HepG2 (cell line): Measurements from ENCODE around the gene GMEB1. TPM values are rescaled to one million over a fixed set of nuclear protein-coding genes. Genes with fewer than 3 reads are reported as not detected.

ENCODE experiments used
- AHR ChIP-seq: IDR thresholded peaks from 2 replicates; pipeline ENCODE4 v1.6.1; 2018; ENCODE audit warnings: missing genetic modification reagents, missing compliant biosample characterization
- HMGA1 ChIP-seq: sonication (generic); formaldehyde crosslinking; conservative IDR thresholded peaks from 2 replicates; pipeline ENCODE4 v1.4.0; 2020; ENCODE audit warnings: missing genetic modification reagents
- JUNB ChIP-seq: sonication (generic); formaldehyde crosslinking; IDR thresholded peaks from 2 replicates; pipeline ENCODE4 v1.8.0; 2022; ENCODE audit warnings: missing genetic modification reagents, mild to moderate bottlenecking, borderline replicate concordance
- MAFK ChIP-seq, 2 experiments: IDR thresholded peaks in 1 of 2; conservative IDR thresholded peaks in 1 of 2; 2 replicates each; pipeline ENCODE4 v1.6.1; 2011; ENCODE audit warnings: improper control_type of control experiment in 2 of 2, low read length in 2 of 2
- MEIS1 ChIP-seq: sonication (generic); formaldehyde crosslinking; IDR thresholded peaks from 2 replicates; pipeline ENCODE4 v1.9.0; 2021; ENCODE audit warnings: mild to moderate bottlenecking, missing genetic modification reagents, moderate library complexity, borderline replicate concordance
- MIER2 ChIP-seq: IDR thresholded peaks from 2 replicates; pipeline ENCODE4 v1.6.1; 2016; ENCODE audit warnings: missing biosample characterization, missing genetic modification reagents
- MTA1 ChIP-seq: sonication (generic); formaldehyde crosslinking; IDR thresholded peaks from 2 replicates; pipeline ENCODE4 v1.4.0; 2020; ENCODE audit warnings: missing genetic modification reagents, mild to moderate bottlenecking, borderline replicate concordance
- POGZ ChIP-seq: sonication (generic); formaldehyde crosslinking; IDR thresholded peaks from 2 replicates; pipeline ENCODE4 v1.4.0; 2020; ENCODE audit warnings: mild to moderate bottlenecking, missing genetic modification reagents
- SMAD1 ChIP-seq: sonication (generic); formaldehyde crosslinking; IDR thresholded peaks from 2 replicates; pipeline ENCODE4 v1.4.0; 2020; ENCODE audit warnings: missing genetic modification reagents, low read depth, mild to moderate bottlenecking, borderline replicate concordance
- SMARCC2 ChIP-seq: fragments of 450-650 bp; IDR thresholded peaks from 2 replicates; pipeline ENCODE4 v1.6.1; 2017; ENCODE audit warnings: antibody characterized with exemption, mild to moderate bottlenecking
- SUZ12 ChIP-seq: fragments of 150-350 bp; IDR thresholded peaks from 2 replicates; pipeline ENCODE4 v1.6.1; 2014; ENCODE audit warnings: low read depth, low read length
- TBL1XR1 ChIP-seq: fragments of 150-350 bp; IDR thresholded peaks from 2 replicates; pipeline ENCODE4 v1.6.1; 2014; ENCODE audit warnings: borderline replicate concordance, low read length; ENCODE audit not compliant: partially characterized antibody
- TOE1 ChIP-seq: sonication (generic); formaldehyde crosslinking; IDR thresholded peaks from 2 replicates; pipeline ENCODE4 v1.4.0; 2020; ENCODE audit warnings: mild to moderate bottlenecking, missing genetic modification reagents
- ZBTB25 ChIP-seq: IDR thresholded peaks from 2 replicates; pipeline ENCODE4 v1.6.1; 2018; ENCODE audit warnings: missing genetic modification reagents
- ZBTB34 ChIP-seq: sonication (generic); formaldehyde crosslinking; IDR thresholded peaks from 2 replicates; pipeline ENCODE4 v1.8.0; 2022; ENCODE audit warnings: mild to moderate bottlenecking, missing genetic modification reagents
- ZBTB49 ChIP-seq: sonication (generic); formaldehyde crosslinking; IDR thresholded peaks from 2 replicates; pipeline ENCODE4 v1.4.0; 2020; ENCODE audit warnings: missing genetic modification reagents, borderline replicate concordance
- ZBTB7A ChIP-seq: sonication (generic); formaldehyde crosslinking; IDR thresholded peaks from 2 replicates; pipeline ENCODE4 v1.8.0; 2022; ENCODE audit warnings: mild to moderate bottlenecking, missing genetic modification reagents
- ZFP41 ChIP-seq: sonication (generic); formaldehyde crosslinking; IDR thresholded peaks from 2 replicates; pipeline ENCODE4 v1.4.0; 2020; ENCODE audit warnings: mild to moderate bottlenecking, missing genetic modification reagents, borderline replicate concordance
- ZNF24 ChIP-seq: fragments of 450-650 bp; IDR thresholded peaks from 2 replicates; pipeline ENCODE4 v1.6.1; 2017; ENCODE audit warnings: antibody characterized with exemption, mild to moderate bottlenecking
- ZNF563 ChIP-seq: sonication (generic); formaldehyde crosslinking; IDR thresholded peaks from 2 replicates; pipeline ENCODE4 v1.8.0; 2022; ENCODE audit warnings: mild to moderate bottlenecking, moderate library complexity, missing genetic modification reagents
- ZNF772 ChIP-seq: sonication (generic); formaldehyde crosslinking; IDR thresholded peaks from 2 replicates; pipeline ENCODE4 v1.5.0; 2020; ENCODE audit warnings: mild to moderate bottlenecking, missing genetic modification reagents
- ZNF780A ChIP-seq: sonication (generic); formaldehyde crosslinking; IDR thresholded peaks from 2 replicates; pipeline ENCODE4 v1.8.0; 2022; ENCODE audit warnings: mild to moderate bottlenecking, missing genetic modification reagents, moderate library complexity
- polyA plus RNA-seq, 8 experiments: library from polyadenylated mRNA; depleted of rRNA in 3 of 8; stranded (reverse) in 7 of 8; unstranded in 1 of 8; fragments of >200 nt; fragmentation: Illumina TruSeq in 4 of 8; extraction: Trizol in 4 of 8; gene quantifications; 2 replicates each; pipeline versions ENCODE4 v1.2.1 to v1.2.3, GENCODE V29; 2011 to 2016; ENCODE audit warnings: low read depth in 4 of 8, missing spikeins in 1 of 8, mixed read lengths in 1 of 8; ENCODE audit not compliant: insufficient read depth in 1 of 8
- total RNA-seq, 5 experiments: library from RNA; depleted of rRNA; stranded (reverse); fragments of >200 nt; fragmentation: Illumina TruSeq; extraction: Trizol; gene quantifications; 2 replicates each; pipeline ENCODE4 v1.2.3, GENCODE V29; 2016; ENCODE audit warnings: low read depth in 1 of 5
- TF ChIP-seq, protein P1 (sequence below): sonication (generic); formaldehyde crosslinking; IDR thresholded peaks from 2 replicates; pipeline ENCODE4 v1.9.0; 2021; ENCODE audit warnings: missing genetic modification reagents, mild to moderate bottlenecking, borderline replicate concordance
- TF ChIP-seq, protein P2 (sequence below): IDR thresholded peaks from 2 replicates; pipeline ENCODE4 v1.6.1; 2016; ENCODE audit warnings: mild to moderate bottlenecking, missing biosample characterization, missing genetic modification reagents

The GMEB1 gene
- total and polyA plus RNA-seq, 2 of the 13 experiments (the other 11 are each of a cell fraction or from before 2014, with no cell fraction given) = 3.0 to 6.0 TPM

DNA sequence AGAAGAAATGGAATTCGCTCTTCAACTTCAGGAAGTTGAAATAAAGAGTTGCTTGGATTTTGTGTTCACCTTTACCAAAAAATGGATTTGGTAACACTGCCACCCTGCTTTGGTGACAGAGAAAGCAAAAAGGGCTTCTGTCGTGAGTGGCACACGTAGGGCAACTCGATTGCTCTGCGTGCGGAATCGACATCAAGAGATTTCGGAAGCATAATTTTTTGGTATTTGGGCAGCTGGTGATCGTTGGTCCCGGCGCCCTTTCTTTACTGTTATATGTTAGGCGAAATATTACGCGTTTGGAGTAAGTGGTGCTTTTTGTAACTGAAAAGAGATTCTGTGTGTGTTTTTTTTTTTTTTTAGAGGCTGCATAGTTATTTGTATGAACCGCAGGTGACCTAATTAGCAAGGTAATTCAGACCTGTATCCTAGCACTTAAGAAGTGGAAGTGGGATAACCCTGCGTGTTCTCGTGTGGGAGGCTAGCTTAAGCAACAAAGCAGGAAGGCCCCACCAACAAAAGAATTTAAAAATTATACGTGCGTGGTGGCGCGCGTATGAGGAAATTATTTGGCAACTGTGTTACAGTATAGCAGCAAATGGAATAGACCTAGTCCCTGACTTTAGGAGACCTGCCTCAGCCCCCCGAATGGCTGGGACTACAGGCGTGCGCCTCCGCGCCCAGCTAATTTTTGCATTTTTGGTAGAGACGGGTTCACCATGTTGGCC lies 19.9 kb upstream of the GMEB1 start, which contains the start of gene RNU11 (continued):
- TF ChIP-seq MAFK (conservative IDR thresholded peaks at IDR 0.05 in 1 of 2, IDR thresholded peaks at IDR 0.05 in 1 of 2; ENCODE audit: low read length in 2 of 2) (no peak), ZBTB34 (CRISPR knock-in tag) (peak; percentile 65; the same call in 1 of the 2 replicates), ZBTB25 (CRISPR knock-in tag) (peak; percentile 95), HMGA1 (no peak), SUZ12 (no peak), AHR (CRISPR knock-in tag) (peak; percentile 75; the same call in 1 of the 2 replicates), TOE1 (CRISPR knock-in tag) (peak; percentile 98; the same call in 1 of the 2 replicates), ZNF24 (peak; percentile 30; the same call in 1 of the 2 replicates), ZNF563 (peak; percentile 39; the same call in 1 of the 2 replicates), ZNF772 (CRISPR knock-in tag) (peak; percentile 22), MTA1 (CRISPR knock-in tag) (no peak), ZBTB49 (CRISPR knock-in tag) (peak; percentile 94), TBL1XR1 (peak; percentile 92), SMAD1 (CRISPR knock-in tag) (peak; percentile 93), ZNF780A (CRISPR knock-in tag) (no peak), MIER2 (CRISPR knock-in tag) (peak; percentile 88), JUNB (CRISPR knock-in tag) (peak; percentile 42; the same call in 1 of the 2 replicates), MEIS1 (peak; percentile 83; the same call in 1 of the 2 replicates), ZFP41 (CRISPR knock-in tag) (peak; percentile 90), POGZ (peak; percentile 61), ZBTB7A (CRISPR knock-in tag) (peak; percentile 60; the same call in 1 of the 2 replicates), SMARCC2 (no peak)
- TF ChIP-seq, protein P1, sequence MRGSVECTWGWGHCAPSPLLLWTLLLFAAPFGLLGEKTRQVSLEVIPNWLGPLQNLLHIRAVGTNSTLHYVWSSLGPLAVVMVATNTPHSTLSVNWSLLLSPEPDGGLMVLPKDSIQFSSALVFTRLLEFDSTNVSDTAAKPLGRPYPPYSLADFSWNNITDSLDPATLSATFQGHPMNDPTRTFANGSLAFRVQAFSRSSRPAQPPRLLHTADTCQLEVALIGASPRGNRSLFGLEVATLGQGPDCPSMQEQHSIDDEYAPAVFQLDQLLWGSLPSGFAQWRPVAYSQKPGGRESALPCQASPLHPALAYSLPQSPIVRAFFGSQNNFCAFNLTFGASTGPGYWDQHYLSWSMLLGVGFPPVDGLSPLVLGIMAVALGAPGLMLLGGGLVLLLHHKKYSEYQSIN (CRISPR knock-in tag) = peak; percentile 66; the same call in 1 of the 2 replicates
- TF ChIP-seq, protein P2, sequence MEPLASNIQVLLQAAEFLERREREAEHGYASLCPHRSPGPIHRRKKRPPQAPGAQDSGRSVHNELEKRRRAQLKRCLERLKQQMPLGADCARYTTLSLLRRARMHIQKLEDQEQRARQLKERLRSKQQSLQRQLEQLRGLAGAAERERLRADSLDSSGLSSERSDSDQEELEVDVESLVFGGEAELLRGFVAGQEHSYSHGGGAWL (CRISPR knock-in tag) = no peak
